H1 (cell line): Measurements from ENCODE around the gene CEP350. TPM values are rescaled to one million over a fixed set of nuclear protein-coding genes. Genes with fewer than 3 reads are reported as not detected.

Source experiments
- CTCF ChIA-PET: fragments of 300-600 bp; sonication (Branson Sonifier 250); formaldehyde crosslinking; loops from one replicate; lab custom pipeline; 2021; ENCODE audit not compliant: partially characterized antibody; lab: Charles Lee
- POLR2A ChIA-PET: fragments of 300-600 bp; sonication (Branson Sonifier 250); formaldehyde crosslinking; loops from one replicate; lab custom pipeline; 2021; ENCODE audit warnings: inconsistent platforms; ENCODE audit not compliant: partially characterized antibody; lab: Charles Lee
- DNase-seq, 2 experiments: peaks; one replicate each; pipeline versions ENCODE4 v3.0.0 to v3.0.0-alpha.2; 2010 to 2022; ENCODE audit warnings: low spot score in 2 of 2, low read depth in 1 of 2, mixed read lengths in 1 of 2
- FAIRE-seq: peaks from 2 replicates; lab custom pipeline; 2011; peaks lifted over from hg19 to GRCh38; lab: Jason Lieb, UNC
- H2AFZ ChIP-seq: 2 replicates; pipeline ENCODE4 v1.8.1; 2012; ENCODE audit warnings: low read length, inconsistent platforms
- H2AK5ac ChIP-seq: 2 replicates; pipeline ENCODE4 v1.6.1; 2013; ENCODE audit warnings: low read depth, low read length
- H2BK120ac ChIP-seq: replicated peaks from 2 replicates; pipeline ENCODE3; 2013; ENCODE audit warnings: low read depth, low read length, inconsistent platforms
- H2BK12ac ChIP-seq: 2 replicates; pipeline ENCODE4 v1.6.1; 2013; ENCODE audit warnings: low read depth, low read length
- H2BK15ac ChIP-seq: 2 replicates; pipeline ENCODE4 v1.6.1; 2013; ENCODE audit warnings: low read length
- H2BK20ac ChIP-seq: 2 replicates; pipeline ENCODE4 v1.6.1; 2013; ENCODE audit warnings: low read length
- H2BK5ac ChIP-seq: 2 replicates; pipeline ENCODE4 v1.6.1; 2013; ENCODE audit warnings: low read depth, low read length
- H3K14ac ChIP-seq: 2 replicates; pipeline ENCODE4 v1.6.1; 2013; ENCODE audit warnings: inconsistent platforms; ENCODE audit not compliant: insufficient read length
- H3K18ac ChIP-seq: 2 replicates; pipeline ENCODE4 v1.6.1; 2013; ENCODE audit warnings: low read length; ENCODE audit errors: extremely low read depth
- H3K23ac ChIP-seq: 2 replicates; pipeline ENCODE4 v1.6.1; 2013; ENCODE audit warnings: inconsistent platforms; ENCODE audit not compliant: insufficient read length
- H3K23me2 ChIP-seq: 2 replicates; pipeline ENCODE4 v1.6.1; 2013; ENCODE audit warnings: low read depth, low read length
- H3K27ac ChIP-seq: 2 replicates; pipeline ENCODE4 v1.6.1; 2011; ENCODE audit warnings: low read depth, low read length, inconsistent platforms
- H3K27me3 ChIP-seq, 4 experiments: replicated peaks in 1 of 4; 1 replicate in 1 of 4; 2 replicates in 3 of 4; pipeline versions ENCODE4 v1.6.1 to v1.8.1; 2011 to 2013; ENCODE audit warnings: low read length in 3 of 4, mild to moderate bottlenecking in 3 of 4, inconsistent platforms in 2 of 4, mixed read lengths in 2 of 4, moderate library complexity in 1 of 4; ENCODE audit not compliant: control insufficient read depth in 3 of 4, insufficient read depth in 3 of 4; ENCODE audit errors: extremely low read depth in 1 of 4
- H3K36me3 ChIP-seq, 4 experiments: 2 replicates each; pipeline versions ENCODE4 v1.6.1 to v1.8.1; 2011 to 2013; ENCODE audit warnings: mild to moderate bottlenecking in 4 of 4, low read length in 3 of 4, moderate library complexity in 2 of 4, control low read depth in 1 of 4, inconsistent platforms in 1 of 4; ENCODE audit not compliant: insufficient read depth in 4 of 4, control insufficient read depth in 2 of 4
- H3K4ac ChIP-seq: replicated peaks from 2 replicates; pipeline ENCODE3; 2013; ENCODE audit warnings: low read length, low read depth, mixed read lengths, inconsistent platforms; ENCODE audit not compliant: insufficient read length
- H3K4me1 ChIP-seq, 4 experiments: replicated peaks in 1 of 4; 1 replicate in 1 of 4; 2 replicates in 3 of 4; pipeline versions ENCODE4 v1.6.1 to v1.8.1; 2011 to 2013; ENCODE audit warnings: low read length in 3 of 4, inconsistent platforms in 2 of 4, mixed read lengths in 1 of 4; ENCODE audit not compliant: insufficient read depth in 4 of 4, control insufficient read depth in 3 of 4
- H3K4me2 ChIP-seq, 2 experiments: 2 replicates each; pipeline versions ENCODE4 v1.6.1 to v1.8.1; 2011 to 2013; ENCODE audit warnings: low read depth in 2 of 2, low read length in 2 of 2, control low read depth in 1 of 2, inconsistent platforms in 1 of 2, mild to moderate bottlenecking in 1 of 2; ENCODE audit not compliant: insufficient read depth in 1 of 2
- H3K4me3 ChIP-seq, 4 experiments: fragments of 200-600, 300-600 bp in 1 of 4; sonication (generic), shearing (Covaris generic), sonication (Bioruptor Twin) in 1 of 4; 2 replicates each; pipeline versions ENCODE4 v1.5.1 to v1.8.1; 2011 to 2016; ENCODE audit warnings: low read length in 4 of 4, low read depth in 3 of 4, control low read depth in 2 of 4, inconsistent platforms in 2 of 4, mild to moderate bottlenecking in 2 of 4, mixed read lengths in 1 of 4, moderate library complexity in 1 of 4; ENCODE audit not compliant: insufficient read depth in 2 of 4; ENCODE audit errors: extremely low read depth in 1 of 4
- H3K56ac ChIP-seq: replicated peaks from 2 replicates; pipeline ENCODE3; 2013; ENCODE audit warnings: low read depth, mild to moderate bottlenecking, mixed read lengths, low read length, inconsistent platforms; ENCODE audit not compliant: insufficient read length
- H3K79me1 ChIP-seq: 2 replicates; pipeline ENCODE4 v1.6.1; 2013; ENCODE audit warnings: low read depth, low read length, control low read depth
- H3K79me2 ChIP-seq, 2 experiments: 2 replicates each; pipeline versions ENCODE4 v1.6.1 to v1.8.1; 2012 to 2013; ENCODE audit warnings: low read length in 2 of 2, mild to moderate bottlenecking in 2 of 2, inconsistent platforms in 1 of 2; ENCODE audit not compliant: insufficient read depth in 2 of 2, control insufficient read depth in 1 of 2
- H3K9ac ChIP-seq, 4 experiments: replicated peaks in 1 of 4; 1 replicate in 1 of 4; 2 replicates in 3 of 4; pipeline versions ENCODE4 v1.6.1 to v1.8.1; 2011 to 2013; ENCODE audit warnings: low read depth in 3 of 4, low read length in 3 of 4, control low read depth in 2 of 4, mild to moderate bottlenecking in 2 of 4, moderate library complexity in 2 of 4, inconsistent platforms in 1 of 4; ENCODE audit errors: extremely low read depth in 1 of 4
- H3K9me3 ChIP-seq, 2 experiments: 2 replicates each; pipeline versions ENCODE4 v1.6.1 to v1.8.1; 2012 to 2013; ENCODE audit warnings: mild to moderate bottlenecking in 2 of 2, moderate library complexity in 2 of 2, control low read depth in 1 of 2, inconsistent platforms in 1 of 2, low read depth in 1 of 2, low read length in 1 of 2, mixed read lengths in 1 of 2; ENCODE audit not compliant: insufficient read depth in 2 of 2
- H4K20me1 ChIP-seq, 2 experiments: replicated peaks in 1 of 2; 2 replicates each; pipeline versions ENCODE3 to v1.8.1; 2011 to 2013; ENCODE audit warnings: inconsistent platforms in 2 of 2, low read length in 2 of 2, mild to moderate bottlenecking in 1 of 2; ENCODE audit not compliant: insufficient read depth in 2 of 2, control insufficient read depth in 1 of 2
- H4K5ac ChIP-seq: 2 replicates; pipeline ENCODE4 v1.6.1; 2013; ENCODE audit warnings: low read length, low read depth, mixed read lengths, inconsistent platforms; ENCODE audit not compliant: insufficient read length
- H4K8ac ChIP-seq: 2 replicates; pipeline ENCODE4 v1.8.0; 2013; ENCODE audit warnings: mild to moderate bottlenecking, moderate library complexity, low read length, inconsistent platforms; ENCODE audit not compliant: insufficient read depth; ENCODE audit errors: extremely low read depth
- H4K91ac ChIP-seq: replicated peaks from 2 replicates; pipeline ENCODE3; 2013; ENCODE audit warnings: low read length, mixed read lengths, inconsistent platforms; ENCODE audit not compliant: insufficient read length
- ASH2L ChIP-seq: fragments of 200-600, 300-600 bp; sonication (generic); IDR thresholded peaks from one replicate; pipeline ENCODE4 v1.7.1; 2017; ENCODE audit warnings: low read length
- CBX5 ChIP-seq: fragments of 300-800, 300-1000 bp; sonication (generic); IDR thresholded peaks from 2 replicates; pipeline ENCODE4 v1.7.1; 2016; ENCODE audit warnings: antibody characterized with exemption, low read length, low read depth
- CEBPB ChIP-seq: IDR thresholded peaks from 2 replicates; pipeline ENCODE4 v1.6.1; 2012; ENCODE audit warnings: low read depth, low read length
- EGR1 ChIP-seq: IDR thresholded peaks from 2 replicates; pipeline ENCODE4 v1.6.1; 2011; ENCODE audit warnings: low read depth, low read length, borderline replicate concordance
- GABPA ChIP-seq: IDR thresholded peaks from 2 replicates; pipeline ENCODE4 v1.6.1; 2011; ENCODE audit warnings: mild to moderate bottlenecking, low read length, moderate library complexity, borderline replicate concordance; ENCODE audit not compliant: insufficient read depth
- HDAC2 ChIP-seq, 2 experiments: fragments of 300-600 bp in 1 of 2; sonication (generic) in 1 of 2; IDR thresholded peaks; 2 replicates each; pipeline ENCODE4 v1.6.1; 2011 to 2012; ENCODE audit warnings: low read depth in 2 of 2, low read length in 2 of 2, mild to moderate bottlenecking in 2 of 2, moderate library complexity in 2 of 2, borderline replicate concordance in 1 of 2, inconsistent platforms in 1 of 2
- JUN ChIP-seq: IDR thresholded peaks from 2 replicates; pipeline ENCODE4 v1.6.1; 2011; ENCODE audit warnings: low read depth, mild to moderate bottlenecking, improper control_type of control experiment, low read length
- RBBP5 ChIP-seq: IDR thresholded peaks from 2 replicates; pipeline ENCODE4 v1.7.1; 2012; ENCODE audit warnings: low read depth, mild to moderate bottlenecking, inconsistent platforms, low read length, moderate library complexity, borderline replicate concordance
- RXRA ChIP-seq: IDR thresholded peaks from 2 replicates; pipeline ENCODE4 v1.6.1; 2011; ENCODE audit warnings: low read depth, mild to moderate bottlenecking, low read length, moderate library complexity; ENCODE audit not compliant: insufficient read depth
- SIN3A ChIP-seq, 2 experiments: IDR thresholded peaks in 1 of 2; conservative IDR thresholded peaks in 1 of 2; 2 replicates each; pipeline ENCODE4 v1.6.1; 2011 to 2012; ENCODE audit warnings: low read length in 2 of 2, improper control_type of control experiment in 1 of 2, low read depth in 1 of 2, mild to moderate bottlenecking in 1 of 2
- WGBS, 2 experiments: shearing (Covaris generic) in 1 of 2; methylation state at CpG; one replicate each; pipeline versions ENCODE4 v1.1.6 to v1.1.7; 2013 to 2015; ENCODE audit warnings: low lambda C conversion rate in 2 of 2, mixed read lengths in 2 of 2, inconsistent platforms in 1 of 2, low coverage in 1 of 2, missing lambda C conversion rate in 1 of 2; ENCODE audit not compliant: insufficient replicate concordance in 2 of 2, insufficient coverage in 1 of 2, insufficient read length in 1 of 2; ENCODE audit errors: extremely low coverage in 1 of 2, missing lambda C conversion rate in 1 of 2; 5-methylcytosine and 5-hydroxymethylcytosine counted together
- polyA plus RNA-seq, 7 experiments: library from polyadenylated mRNA; depleted of rRNA in 3 of 7; stranded (reverse) in 5 of 7; unstranded in 2 of 7; fragments of >200 nt in 5 of 7; fragments of 200-250 nt in 2 of 7; gene quantifications; 1 replicate in 5 of 7; 2 replicates in 1 of 7; 4 replicates in 1 of 7; pipeline versions ENCODE4 v1.2.1 to v1.2.3, GENCODE V29; 2011 to 2013; ENCODE audit warnings: missing spikeins in 2 of 7, mixed read lengths in 2 of 7
- total RNA-seq: library from RNA; stranded (reverse); fragmentation: NEBNext Ultra II Directional; extraction: Animal tissue kit (Norgen Biotek cat#: 25700); gene quantifications from 2 replicates; pipeline ENCODE4 v1.2.1, GENCODE V29; 2021

CEP350 gene
- total and polyA plus RNA-seq, 2 of the 8 experiments (the other 6 are each of a cell fraction or from before 2014, with no cell fraction given) = 5.6 to 39.4 TPM

DNA sequence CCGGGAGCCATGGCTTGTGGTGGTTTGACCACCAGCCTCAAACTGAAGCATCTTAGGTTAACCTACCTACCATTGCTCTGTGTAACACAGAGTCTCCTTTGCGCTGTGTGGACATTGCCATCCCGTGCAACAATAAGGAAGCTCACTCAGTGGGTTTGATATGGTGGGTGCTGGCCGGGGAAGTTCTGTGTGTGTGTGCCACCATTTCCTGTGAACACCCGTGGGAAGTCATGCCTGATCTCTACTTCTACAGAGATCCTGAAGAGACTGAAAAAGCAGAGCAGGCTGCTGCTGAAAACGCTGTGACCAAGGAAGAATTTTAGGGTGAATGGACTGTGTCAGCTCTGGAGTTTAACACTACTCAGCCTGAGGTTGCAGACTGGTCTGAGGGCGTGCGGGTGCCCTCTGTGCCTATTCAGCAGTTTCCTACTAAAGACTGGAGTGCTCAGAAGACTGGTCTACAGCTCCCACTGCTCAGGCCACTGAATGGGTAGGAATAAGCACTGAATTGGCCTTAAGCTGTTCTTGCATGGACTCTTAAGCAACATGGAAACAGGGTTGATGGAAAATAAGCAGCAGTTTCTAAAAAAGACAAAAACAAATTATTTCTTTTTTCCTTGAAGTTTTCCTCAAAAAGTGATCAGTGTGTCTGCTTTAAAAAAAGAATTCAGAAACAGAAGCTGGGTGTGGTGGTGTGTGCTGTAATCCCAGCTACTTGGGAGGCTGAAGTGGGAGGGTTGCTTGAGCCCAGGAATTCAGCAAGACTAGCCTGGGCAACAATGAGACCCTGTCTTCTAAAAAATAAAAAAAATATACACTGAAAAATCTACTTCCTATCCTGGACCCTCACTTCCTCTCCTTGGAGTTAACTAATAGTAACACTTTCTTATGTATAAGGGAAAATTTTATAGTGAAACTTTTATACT is 14.6 kb downstream of the CEP350 start:
- FAIRE-seq (no peak), DNase-seq (no peak)
- H2AFZ ChIP-seq = no peak overlapping the region
- H2BK20ac ChIP-seq = no peak overlapping the region
- no peaks in the 10 kb centered on the region; a peak in 1 of 8 replicates for H3K36me3 ChIP-seq
- H3K79me1 ChIP-seq = peaks cover 2% of the 10 kb centered on the region
- WGBS, 2 experiments = 89% methylated on average over 7 of the region's 8 CpGs; no CpG with 5 or more reads in 1 of the 2 experiments
- peaks cover 0 to 91% of the 10 kb centered on the region in 2 experiments; a peak in 3 of 4 replicates for H3K79me2 ChIP-seq
- no peak overlapping the region for H3K27ac ChIP-seq
- H3K27me3 ChIP-seq = no peaks in the 10 kb centered on the region
- no peak overlapping the region for H2BK12ac ChIP-seq
- TF ChIP-seq EGR1 (no peak), RXRA (no peak), GABPA (no peak), CEBPB (no peak), RBBP5 (no peak), HDAC2 (IDR thresholded peaks at IDR 0.05; ENCODE audit: borderline replicate concordance in 1 of 2, low read depth in 2 of 2, low read length in 2 of 2) (no peak), SIN3A (conservative IDR thresholded peaks at IDR 0.05 in 1 of 2, IDR thresholded peaks at IDR 0.05 in 1 of 2; ENCODE audit: low read depth in 1 of 2, low read length in 2 of 2) (no peak), JUN (no peak), CBX5 (no peak), ASH2L (no peak)
- no peak overlapping the region for H3K9ac ChIP-seq
- H3K18ac ChIP-seq = no peak overlapping the region
- no peak overlapping the region for H2BK15ac ChIP-seq
- H2AK5ac ChIP-seq = no peak overlapping the region
- CTCF ChIA-PET = interaction anchor here (0.6 to 1.0 kb wide), 2 partner anchors 14 to 218 kb away, joined by 3 read pairs; no protein-coding TSS in a partner anchor
- H3K14ac ChIP-seq = no peak overlapping the region
- H4K91ac ChIP-seq = no peak overlapping the region
- no peak overlapping the region for H4K5ac ChIP-seq
- H2BK5ac ChIP-seq = no peak overlapping the region; the same call in 1 of the 2 replicates
- H3K9me3 ChIP-seq = no peaks in the 10 kb centered on the region
- no peak overlapping the region for H3K4me3 ChIP-seq
- H4K8ac ChIP-seq = no peak overlapping the region
- no peak overlapping the region for H3K56ac ChIP-seq
- H3K4ac ChIP-seq = no peak overlapping the region
- no peak overlapping the region for H3K4me2 ChIP-seq
- H4K20me1 ChIP-seq = peaks cover 0 to 1% of the 10 kb centered on the region in 2 experiments
- no peak overlapping the region for H2BK120ac ChIP-seq
- H3K23me2 ChIP-seq = no peaks in the 10 kb centered on the region; the same call in 1 of the 2 replicates
- POLR2A ChIA-PET = interaction anchor here (0.8 to 1.5 kb wide), 2 partner anchors 14 to 86 kb away, joined by 3 to 5 read pairs; partner anchors contain the start of gene CEP350
- H3K23ac ChIP-seq = no peak overlapping the region
- H3K4me1 ChIP-seq = no peaks in the 10 kb centered on the region
